ENCODE measurements around the gene IQGAP2.

- TF ChIP-seq POLR2AphosphoS5 (IDR thresholded peaks at IDR 0.05; ENCODE audit: low read depth, low read length), result no peak
- TF ChIP-seq CTCF (IDR thresholded peaks at IDR 0.05), result no peak
- TF ChIP-seq, protein P1, sequence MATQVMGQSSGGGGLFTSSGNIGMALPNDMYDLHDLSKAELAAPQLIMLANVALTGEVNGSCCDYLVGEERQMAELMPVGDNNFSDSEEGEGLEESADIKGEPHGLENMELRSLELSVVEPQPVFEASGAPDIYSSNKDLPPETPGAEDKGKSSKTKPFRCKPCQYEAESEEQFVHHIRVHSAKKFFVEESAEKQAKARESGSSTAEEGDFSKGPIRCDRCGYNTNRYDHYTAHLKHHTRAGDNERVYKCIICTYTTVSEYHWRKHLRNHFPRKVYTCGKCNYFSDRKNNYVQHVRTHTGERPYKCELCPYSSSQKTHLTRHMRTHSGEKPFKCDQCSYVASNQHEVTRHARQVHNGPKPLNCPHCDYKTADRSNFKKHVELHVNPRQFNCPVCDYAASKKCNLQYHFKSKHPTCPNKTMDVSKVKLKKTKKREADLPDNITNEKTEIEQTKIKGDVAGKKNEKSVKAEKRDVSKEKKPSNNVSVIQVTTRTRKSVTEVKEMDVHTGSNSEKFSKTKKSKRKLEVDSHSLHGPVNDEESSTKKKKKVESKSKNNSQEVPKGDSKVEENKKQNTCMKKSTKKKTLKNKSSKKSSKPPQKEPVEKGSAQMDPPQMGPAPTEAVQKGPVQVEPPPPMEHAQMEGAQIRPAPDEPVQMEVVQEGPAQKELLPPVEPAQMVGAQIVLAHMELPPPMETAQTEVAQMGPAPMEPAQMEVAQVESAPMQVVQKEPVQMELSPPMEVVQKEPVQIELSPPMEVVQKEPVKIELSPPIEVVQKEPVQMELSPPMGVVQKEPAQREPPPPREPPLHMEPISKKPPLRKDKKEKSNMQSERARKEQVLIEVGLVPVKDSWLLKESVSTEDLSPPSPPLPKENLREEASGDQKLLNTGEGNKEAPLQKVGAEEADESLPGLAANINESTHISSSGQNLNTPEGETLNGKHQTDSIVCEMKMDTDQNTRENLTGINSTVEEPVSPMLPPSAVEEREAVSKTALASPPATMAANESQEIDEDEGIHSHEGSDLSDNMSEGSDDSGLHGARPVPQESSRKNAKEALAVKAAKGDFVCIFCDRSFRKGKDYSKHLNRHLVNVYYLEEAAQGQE (IDR thresholded peaks at IDR 0.05; ENCODE audit: insufficient read depth in 1 of 2, low read depth in 2 of 2, low read length in 1 of 2), result no peak
- no peak for TF ChIP-seq SIN3A (IDR thresholded peaks at IDR 0.05; ENCODE audit: borderline replicate concordance, insufficient read depth, low read depth, low read length)
- no peak for TF ChIP-seq TCF7L2 (IDR thresholded peaks at IDR 0.05; ENCODE audit: low read depth, low read length)
These were observed 261.0 kb downstream of the IQGAP2 start for GRCh38 chr5:76664079-76664478.
